WERI-Rb-1 (cell line): ENCODE measurements around the gene EPHA3.

Experiments used
- DNase-seq: peaks from one replicate; pipeline ENCODE4 v3.0.0-alpha.2; 2020
- H3K27ac ChIP-seq: fragments of 250-450 bp; sonication (Bioruptor Pico); 2 replicates; pipeline ENCODE4 v1.5.1; 2020; ENCODE audit warnings: mild to moderate bottlenecking, moderate library complexity
- H3K27me3 ChIP-seq: fragments of 250-450 bp; sonication (Bioruptor Pico); 2 replicates; pipeline ENCODE4 v1.5.1; 2021; ENCODE audit warnings: mild to moderate bottlenecking, low read depth, moderate library complexity; ENCODE audit not compliant: insufficient read depth, severe bottlenecking
- H3K36me3 ChIP-seq: fragments of 250-450 bp; sonication (Bioruptor Pico); 2 replicates; pipeline ENCODE4 v1.5.1; 2020; ENCODE audit warnings: mild to moderate bottlenecking, moderate library complexity
- H3K4me3 ChIP-seq: 2 replicates; pipeline ENCODE4 v1.5.1; 2011; ENCODE audit warnings: low read depth, mild to moderate bottlenecking, control low read depth, low read length
- H3K9me3 ChIP-seq: fragments of 250-450 bp; sonication (Bioruptor Pico); 2 replicates; pipeline ENCODE4 v1.5.1; 2021; ENCODE audit warnings: mild to moderate bottlenecking, moderate library complexity; ENCODE audit not compliant: severe bottlenecking
- CTCF ChIP-seq: IDR thresholded peaks from 2 replicates; pipeline ENCODE4 v1.5.1; 2011; ENCODE audit warnings: low read depth, mild to moderate bottlenecking, control low read depth, inconsistent platforms, low read length

EPHA3 gene

GRCh38 chr3:89252016-89252415, 144.6 kb downstream of the EPHA3 start:
- no peaks in the 10 kb centered on the region for H3K36me3 ChIP-seq
- H3K9me3 ChIP-seq = no peaks in the 10 kb centered on the region
- no peak overlapping the region for H3K4me3 ChIP-seq
- no peak for TF ChIP-seq CTCF
- no peak overlapping the region for H3K27ac ChIP-seq
- no peak for DNase-seq
- no peaks in the 10 kb centered on the region for H3K27me3 ChIP-seq

- no peaks in the 10 kb centered on the region for H3K9me3 ChIP-seq
- H3K4me3 ChIP-seq = no peak overlapping the region
- DNase-seq = no peak
- H3K27me3 ChIP-seq = no peaks in the 10 kb centered on the region
- H3K36me3 ChIP-seq = no peaks in the 10 kb centered on the region
- no peak overlapping the region for H3K27ac ChIP-seq
- no peak for TF ChIP-seq CTCF
These were observed 145.4 kb downstream of the EPHA3 start for GRCh38 chr3:89252860-89253259.

DNA sequence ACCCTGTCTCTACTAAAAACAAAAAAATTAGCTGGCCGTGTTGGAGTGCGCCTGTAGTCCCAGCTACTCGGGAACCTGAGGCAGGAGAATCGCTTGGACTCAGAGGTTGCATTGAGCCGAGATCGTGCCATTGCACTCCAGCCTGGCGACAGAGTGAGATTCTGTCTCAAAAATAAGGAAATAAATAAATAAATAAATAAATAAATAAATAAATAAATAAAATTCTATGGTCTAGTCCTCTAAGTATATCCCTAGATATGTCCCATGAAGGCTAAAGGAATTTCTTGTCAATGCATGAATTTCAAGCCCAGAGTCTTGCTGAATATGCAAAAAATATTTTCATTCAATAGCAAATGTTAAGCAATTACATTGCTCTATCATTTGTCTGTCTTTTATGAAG, 149.0 kb downstream of the EPHA3 start:
- Histone ChIP-seq H3K27me3 (no peaks in the 10 kb centered on the region), H3K27ac (no peak overlapping the region), H3K36me3 (no peaks in the 10 kb centered on the region), H3K9me3 (no peaks in the 10 kb centered on the region), H3K4me3 (no peak overlapping the region)
- DNase-seq = no peak
- no peak for TF ChIP-seq CTCF

GRCh38 chr3:89256882-89257281, 149.5 kb downstream of the EPHA3 start:
- Histone ChIP-seq H3K4me3 (no peak overlapping the region), H3K36me3 (no peaks in the 10 kb centered on the region), H3K9me3 (no peaks in the 10 kb centered on the region), H3K27ac (no peak overlapping the region), H3K27me3 (no peaks in the 10 kb centered on the region)
- TF ChIP-seq CTCF = no peak
- DNase-seq = no peak

- H3K4me3 ChIP-seq = no peak overlapping the region
- no peak for DNase-seq
These were observed 153.3 kb downstream of the EPHA3 start for GRCh38 chr3:89260721-89261120.

More at GRCh38 chr3:89260721-89261120, 153.3 kb downstream of the EPHA3 start:
- no peaks in the 10 kb centered on the region for H3K9me3 ChIP-seq
- no peak overlapping the region for H3K27ac ChIP-seq
- TF ChIP-seq CTCF = no peak
- H3K36me3 ChIP-seq = no peaks in the 10 kb centered on the region
- H3K27me3 ChIP-seq = no peaks in the 10 kb centered on the region
